Colonic mucosa (tissue), 4 donors: ENCODE results near the gene PCLO. TPM values are rescaled to one million over a fixed set of nuclear protein-coding genes. Genes with fewer than 3 reads are reported as not detected.

Source experiments
- DNase-seq: peaks from one replicate; pipeline ENCODE4 v3.0.0-alpha.2; 2020
- H3K27ac ChIP-seq: fragments of 200-600 bp; one replicate; pipeline ENCODE4 v1.8.0; 2021
- H3K27me3 ChIP-seq: fragments of 200-600 bp; one replicate; pipeline ENCODE4 v1.8.0; 2021
- H3K36me3 ChIP-seq: fragments of 200-600 bp; one replicate; pipeline ENCODE4 v1.8.0; 2021
- H3K4me1 ChIP-seq: fragments of 200-600 bp; one replicate; pipeline ENCODE4 v1.8.0; 2021; ENCODE audit warnings: mild to moderate bottlenecking
- H3K4me3 ChIP-seq: fragments of 200-600 bp; one replicate; pipeline ENCODE4 v1.8.0; 2021
- H3K9ac ChIP-seq, 2 donors: one replicate each; pipeline ENCODE4 v1.7.0; 2013; ENCODE audit warnings: control low read depth in 2 of 2, low read depth in 2 of 2, low read length in 2 of 2
- H3K9me3 ChIP-seq: fragments of 200-600 bp; one replicate; pipeline ENCODE4 v1.8.0; 2021
- intact Hi-C: fragments of 100-400 bp; cut with DNase I; formaldehyde crosslinking; loops from one replicate; pipeline ENCODE4 v1.14.1; 2022
- total RNA-seq, 2 donors: library from RNA; stranded (reverse); fragmentation: NEBNext Ultra II Directional in 1 of 2; extraction: Animal tissue kit (Norgen Biotek cat#: 25700) in 1 of 2; gene quantifications; one replicate each; pipeline ENCODE4 v1.2.1, GENCODE V29; 2021
- TF ChIP-seq, protein P1 (sequence below): fragments of 200-600 bp; IDR thresholded peaks from one replicate; pipeline ENCODE4 v1.8.0; 2022; ENCODE audit warnings: antibody characterized with exemption, mild to moderate bottlenecking
- donor health status: healthy.
- donor health status: DM: no; HTN: no; CAD: no.
- donor health status: DM: no; HTN: no; CAD: no.

PCLO gene
- total RNA-seq, 2 donors from 2014 or later = 6.9 to 8.8 TPM

DNA sequence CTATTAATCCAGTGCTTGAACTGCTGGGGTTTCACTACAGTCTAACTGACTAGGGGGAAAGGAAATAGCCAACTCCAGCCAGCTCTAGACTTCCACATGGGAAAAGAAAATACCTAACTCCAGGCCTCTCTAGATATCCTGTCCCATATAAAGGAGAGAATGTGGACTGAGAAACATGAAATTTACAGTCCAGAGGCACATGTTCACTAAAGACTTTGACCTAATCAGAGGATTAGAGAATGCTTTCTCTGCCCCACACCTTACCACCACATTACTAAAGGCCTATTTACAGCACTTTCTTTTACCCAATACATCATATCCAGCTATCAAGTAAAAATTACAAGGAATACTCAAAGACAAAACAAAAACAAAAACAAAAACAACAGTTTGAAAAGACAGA, 164.2 kb downstream of the PCLO start:
- DNase-seq = no peak
- H3K9ac ChIP-seq = no peak overlapping the region
- intact Hi-C loops = no loop called here
- no peaks in the 10 kb centered on the region for H3K36me3 ChIP-seq
- no peak overlapping the region for H3K27ac ChIP-seq
- TF ChIP-seq, protein P1, sequence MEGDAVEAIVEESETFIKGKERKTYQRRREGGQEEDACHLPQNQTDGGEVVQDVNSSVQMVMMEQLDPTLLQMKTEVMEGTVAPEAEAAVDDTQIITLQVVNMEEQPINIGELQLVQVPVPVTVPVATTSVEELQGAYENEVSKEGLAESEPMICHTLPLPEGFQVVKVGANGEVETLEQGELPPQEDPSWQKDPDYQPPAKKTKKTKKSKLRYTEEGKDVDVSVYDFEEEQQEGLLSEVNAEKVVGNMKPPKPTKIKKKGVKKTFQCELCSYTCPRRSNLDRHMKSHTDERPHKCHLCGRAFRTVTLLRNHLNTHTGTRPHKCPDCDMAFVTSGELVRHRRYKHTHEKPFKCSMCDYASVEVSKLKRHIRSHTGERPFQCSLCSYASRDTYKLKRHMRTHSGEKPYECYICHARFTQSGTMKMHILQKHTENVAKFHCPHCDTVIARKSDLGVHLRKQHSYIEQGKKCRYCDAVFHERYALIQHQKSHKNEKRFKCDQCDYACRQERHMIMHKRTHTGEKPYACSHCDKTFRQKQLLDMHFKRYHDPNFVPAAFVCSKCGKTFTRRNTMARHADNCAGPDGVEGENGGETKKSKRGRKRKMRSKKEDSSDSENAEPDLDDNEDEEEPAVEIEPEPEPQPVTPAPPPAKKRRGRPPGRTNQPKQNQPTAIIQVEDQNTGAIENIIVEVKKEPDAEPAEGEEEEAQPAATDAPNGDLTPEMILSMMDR = no peak
- no peak overlapping the region for H3K4me3 ChIP-seq
- no peaks in the 10 kb centered on the region for H3K27me3 ChIP-seq
- H3K4me1 ChIP-seq = no peaks in the 10 kb centered on the region
- no peaks in the 10 kb centered on the region for H3K9me3 ChIP-seq

DNA sequence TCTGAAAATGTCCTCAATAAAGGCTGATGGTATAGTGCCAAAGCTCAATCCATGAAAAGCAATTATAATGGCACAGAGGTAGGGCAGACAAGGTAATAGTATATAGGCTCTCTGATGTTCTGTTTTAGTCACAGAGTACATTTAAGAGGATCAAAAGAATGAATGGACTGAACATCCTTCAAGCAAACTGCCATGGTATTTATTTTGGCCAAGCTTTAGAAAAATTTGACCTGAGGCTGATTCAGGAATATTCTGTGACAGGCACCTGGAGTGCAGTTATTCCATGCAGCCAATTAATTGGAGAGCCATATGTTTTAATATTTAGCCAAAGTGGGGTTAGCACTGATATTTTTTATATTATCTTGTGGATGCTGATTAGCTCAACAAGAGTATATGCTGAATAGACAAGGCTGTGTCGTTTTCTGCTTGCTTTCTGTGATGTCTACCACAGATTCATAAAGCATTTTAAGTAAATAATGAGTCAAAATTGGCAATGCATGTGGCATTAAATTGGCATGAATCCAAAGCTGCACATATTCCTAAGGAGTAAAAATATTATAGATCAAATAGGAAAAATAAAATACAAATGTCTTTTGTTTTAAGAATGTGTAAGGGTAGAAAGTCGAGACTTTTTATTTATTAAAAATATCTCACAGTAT, 177.4 kb downstream of the PCLO start:
- H3K27me3 ChIP-seq = no peaks in the 10 kb centered on the region
- no peak overlapping the region for H3K9ac ChIP-seq
- no peak for DNase-seq
- H3K36me3 ChIP-seq = no peaks in the 10 kb centered on the region
- intact Hi-C loops = no loop called here
- H3K4me1 ChIP-seq = no peaks in the 10 kb centered on the region
- no peak overlapping the region for H3K4me3 ChIP-seq
- TF ChIP-seq, protein P1 = no peak
- H3K27ac ChIP-seq = no peak overlapping the region
- no peaks in the 10 kb centered on the region for H3K9me3 ChIP-seq

DNA sequence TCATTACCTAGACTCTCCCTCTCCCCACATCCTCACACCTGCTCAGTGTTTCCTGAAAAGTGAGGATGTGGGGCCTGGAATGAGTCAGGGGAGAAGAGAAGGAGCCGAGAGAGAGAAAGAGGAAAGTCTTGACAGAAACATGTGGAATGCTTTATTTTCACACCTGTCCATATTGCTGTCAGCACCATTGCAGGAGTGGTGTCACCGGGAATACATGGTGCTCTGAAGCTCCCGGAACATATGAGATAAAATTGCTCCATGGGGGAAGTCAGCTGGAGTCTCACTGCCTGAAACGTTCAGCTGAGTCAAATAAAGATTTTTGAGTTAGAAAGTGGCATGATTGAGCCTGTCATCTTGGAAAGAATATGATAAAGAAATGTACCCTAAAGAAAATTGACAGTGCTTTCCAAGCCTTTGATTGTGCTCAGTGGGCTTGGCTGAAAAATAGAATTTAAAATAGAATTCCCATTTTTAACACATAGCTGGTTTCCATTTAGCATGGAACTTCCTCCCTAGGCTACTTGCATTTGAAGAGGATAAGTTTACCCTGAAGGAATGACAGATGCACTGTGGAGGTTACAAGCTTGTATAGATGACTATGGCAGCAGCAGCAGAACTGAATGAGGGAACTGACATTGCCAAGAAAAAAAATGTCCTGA, 182.4 kb downstream of the PCLO start:
- Histone ChIP-seq H3K4me1 (no peaks in the 10 kb centered on the region), H3K27ac (no peak overlapping the region), H3K9ac (no peak overlapping the region), H3K9me3 (no peaks in the 10 kb centered on the region), H3K36me3 (no peaks in the 10 kb centered on the region), H3K27me3 (no peaks in the 10 kb centered on the region), H3K4me3 (no peak overlapping the region)
- TF ChIP-seq, protein P1 = no peak
- no peak for DNase-seq
- intact Hi-C loops = no loop called here

DNA sequence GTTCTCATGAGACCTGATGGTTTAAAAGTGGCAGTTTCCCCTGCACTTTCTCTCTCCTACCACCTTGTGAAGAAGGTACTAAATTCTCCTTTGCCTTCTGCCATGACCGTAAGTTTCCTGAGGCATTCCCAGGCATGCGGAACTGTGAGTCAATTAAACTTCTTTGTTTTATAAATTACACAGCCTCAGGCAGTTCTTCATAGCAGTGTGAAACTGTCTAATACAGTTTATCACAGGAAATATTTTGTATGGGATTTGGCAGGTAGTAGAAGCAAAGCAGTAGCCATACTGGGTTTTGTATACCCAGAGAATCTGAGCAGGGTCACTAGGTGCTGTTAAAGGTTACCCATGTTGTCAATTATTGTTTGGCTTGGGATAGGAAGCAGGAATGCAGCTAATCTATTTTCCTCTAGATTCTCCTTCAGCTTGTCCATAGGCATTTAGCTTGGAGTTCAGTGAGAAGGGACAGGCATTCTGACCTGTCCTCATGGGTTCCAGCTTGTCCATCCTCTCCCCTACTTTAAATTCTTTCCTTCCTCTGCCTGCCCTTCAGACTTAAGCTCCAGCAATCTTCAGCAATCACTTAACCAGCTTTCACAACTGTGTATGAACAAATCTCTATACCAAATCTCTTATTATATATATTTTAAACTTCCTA, 186.7 kb downstream of the PCLO start:
- H3K4me3 ChIP-seq = no peak overlapping the region
- H3K9ac ChIP-seq = no peak overlapping the region
- intact Hi-C loops = no loop called here
- no peak overlapping the region for H3K27ac ChIP-seq
- no peaks in the 10 kb centered on the region for H3K9me3 ChIP-seq
- TF ChIP-seq, protein P1 = no peak
- DNase-seq = no peak
- H3K27me3 ChIP-seq = no peaks in the 10 kb centered on the region
- H3K4me1 ChIP-seq = no peaks in the 10 kb centered on the region
- H3K36me3 ChIP-seq = no peaks in the 10 kb centered on the region

DNA sequence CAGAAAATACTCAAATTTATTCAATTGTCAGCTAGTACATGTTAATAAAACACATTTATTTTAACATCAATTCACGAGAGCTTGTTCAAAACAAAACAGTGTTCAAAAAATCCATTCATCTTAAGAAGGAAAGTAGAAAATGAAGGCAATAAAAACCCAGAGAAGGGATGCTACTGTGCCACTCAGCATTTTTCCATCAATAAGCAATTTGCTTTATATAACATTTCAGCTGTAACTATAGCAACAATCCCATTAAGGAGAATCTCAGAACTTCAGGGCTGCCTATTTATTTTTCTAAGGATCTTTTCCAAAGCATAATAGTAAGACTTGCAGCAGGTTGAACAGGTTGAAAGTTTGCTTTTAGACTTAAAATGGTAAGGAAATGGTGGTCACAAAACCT, 190.5 kb downstream of the PCLO start:
- H3K4me1 ChIP-seq = no peaks in the 10 kb centered on the region
- H3K4me3 ChIP-seq = no peak overlapping the region
- no peak for DNase-seq
- intact Hi-C loops = no loop called here
- no peak overlapping the region for H3K27ac ChIP-seq
- H3K9ac ChIP-seq = no peak overlapping the region
- H3K36me3 ChIP-seq = no peaks in the 10 kb centered on the region
- TF ChIP-seq, protein P1 = no peak
- H3K9me3 ChIP-seq = no peaks in the 10 kb centered on the region
- no peaks in the 10 kb centered on the region for H3K27me3 ChIP-seq
